ENCODE measurements around the gene TMEM123. TPM values are rescaled to one million over a fixed set of nuclear protein-coding genes. Genes with fewer than 3 reads are reported as not detected.

TMEM123 gene
- total and polyA plus RNA-seq, 2 donors (not counting 1 experiment from before 2014, with no cell fraction given) = 36.7 to 422 TPM

DNA sequence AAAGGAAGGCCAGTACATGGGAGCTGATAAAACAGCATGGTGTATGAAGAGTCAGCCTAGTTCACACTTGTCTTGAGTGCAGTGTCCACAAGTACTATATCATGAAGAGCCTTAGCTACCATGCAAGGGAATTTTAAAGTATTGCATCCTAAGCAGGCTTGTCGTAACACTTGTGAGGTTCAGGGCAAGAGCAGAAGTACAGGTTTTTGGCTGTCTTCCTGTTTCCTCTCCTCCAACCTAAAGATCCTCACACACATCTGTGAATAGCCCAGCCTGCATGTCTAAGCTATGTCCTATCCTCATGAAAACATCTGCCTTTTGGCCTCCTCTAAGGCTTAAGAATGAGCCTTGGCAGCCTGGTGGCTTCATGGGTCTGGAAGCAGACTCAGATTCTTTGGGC, 34.6 kb upstream of the TMEM123 start:
- Histone ChIP-seq H3K4me2 (replicated peaks; ENCODE audit: low read depth, low read length, poor library complexity, severe bottlenecking) (no peak overlapping the region), H3K9me3 (ENCODE audit: control extremely low read depth in 1 of 3, control insufficient read depth in 2 of 3, insufficient read depth in 1 of 3, low read length in 2 of 3) (no peaks in the 10 kb centered on the region), H3K4me3 (ENCODE audit: control extremely low read depth in 1 of 5, extremely low read depth in 1 of 5, insufficient read depth in 1 of 5, low read depth in 2 of 5, low read length in 4 of 5) (no peak overlapping the region), H3K9ac (ENCODE audit: low read length) (no peak overlapping the region), H3K27ac (ENCODE audit: low read length in 2 of 2) (no peak overlapping the region), H2AFZ (ENCODE audit: insufficient read depth, low read depth, low read length, poor library complexity, severe bottlenecking) (no peak overlapping the region), H3K27me3 (replicated peaks in 1 of 4; ENCODE audit: control extremely low read depth in 1 of 4, control insufficient read depth in 3 of 4, insufficient read depth in 4 of 4, low read length in 3 of 4) (no peaks in the 10 kb centered on the region), H3K4me1 (ENCODE audit: control insufficient read depth in 2 of 2, insufficient read depth in 2 of 2, low read length in 2 of 2) (no peaks in the 10 kb centered on the region), H3K79me2 (ENCODE audit: control insufficient read depth, insufficient read depth, low read length) (no peaks in the 10 kb centered on the region), H3K36me3 (replicated peaks in 1 of 2; ENCODE audit: control extremely low read depth in 1 of 2, control insufficient read depth in 1 of 2, extremely low read depth in 1 of 2, insufficient read depth in 2 of 2, low read length in 1 of 2) (no peaks in the 10 kb centered on the region), H4K20me1 (ENCODE audit: control insufficient read depth, insufficient read depth, low read length, poor library complexity, severe bottlenecking) (no peaks in the 10 kb centered on the region)
- ATAC-seq (ENCODE audit: low read depth) (no peak), DNase-seq (no peak)
- intact Hi-C loops (cut with micrococcal nuclease) = no loop called here
- Mint-ChIP-seq H3K9me3 (ENCODE audit: insufficient read depth) (no peaks in the 10 kb centered on the region), H3K27me3 (peaks cover 9% of the 10 kb centered on the region), H3K27ac (no peak overlapping the region), H3K4me1 (peaks cover 2% of the 10 kb centered on the region), H3K4me3 (no peak overlapping the region)
- WGBS (ENCODE audit: insufficient coverage) = 60% methylated on average over 1 of the region's 1 CpG
- POLR2A ChIA-PET = no interaction called here
- CTCF ChIA-PET = interaction anchor here (1.3 to 2.4 kb wide), 3 partner anchors 9 to 193 kb away, joined by 5 to 11 read pairs (median 6); no protein-coding TSS in a partner anchor
- no peak for TF ChIP-seq EZH2 (IDR thresholded peaks at IDR 0.05; ENCODE audit: borderline replicate concordance, insufficient read depth, low read depth, low read length, poor library complexity, severe bottlenecking)
- TF ChIP-seq, protein P1, sequence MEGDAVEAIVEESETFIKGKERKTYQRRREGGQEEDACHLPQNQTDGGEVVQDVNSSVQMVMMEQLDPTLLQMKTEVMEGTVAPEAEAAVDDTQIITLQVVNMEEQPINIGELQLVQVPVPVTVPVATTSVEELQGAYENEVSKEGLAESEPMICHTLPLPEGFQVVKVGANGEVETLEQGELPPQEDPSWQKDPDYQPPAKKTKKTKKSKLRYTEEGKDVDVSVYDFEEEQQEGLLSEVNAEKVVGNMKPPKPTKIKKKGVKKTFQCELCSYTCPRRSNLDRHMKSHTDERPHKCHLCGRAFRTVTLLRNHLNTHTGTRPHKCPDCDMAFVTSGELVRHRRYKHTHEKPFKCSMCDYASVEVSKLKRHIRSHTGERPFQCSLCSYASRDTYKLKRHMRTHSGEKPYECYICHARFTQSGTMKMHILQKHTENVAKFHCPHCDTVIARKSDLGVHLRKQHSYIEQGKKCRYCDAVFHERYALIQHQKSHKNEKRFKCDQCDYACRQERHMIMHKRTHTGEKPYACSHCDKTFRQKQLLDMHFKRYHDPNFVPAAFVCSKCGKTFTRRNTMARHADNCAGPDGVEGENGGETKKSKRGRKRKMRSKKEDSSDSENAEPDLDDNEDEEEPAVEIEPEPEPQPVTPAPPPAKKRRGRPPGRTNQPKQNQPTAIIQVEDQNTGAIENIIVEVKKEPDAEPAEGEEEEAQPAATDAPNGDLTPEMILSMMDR (IDR thresholded peaks at IDR 0.05) = no peak

DNA sequence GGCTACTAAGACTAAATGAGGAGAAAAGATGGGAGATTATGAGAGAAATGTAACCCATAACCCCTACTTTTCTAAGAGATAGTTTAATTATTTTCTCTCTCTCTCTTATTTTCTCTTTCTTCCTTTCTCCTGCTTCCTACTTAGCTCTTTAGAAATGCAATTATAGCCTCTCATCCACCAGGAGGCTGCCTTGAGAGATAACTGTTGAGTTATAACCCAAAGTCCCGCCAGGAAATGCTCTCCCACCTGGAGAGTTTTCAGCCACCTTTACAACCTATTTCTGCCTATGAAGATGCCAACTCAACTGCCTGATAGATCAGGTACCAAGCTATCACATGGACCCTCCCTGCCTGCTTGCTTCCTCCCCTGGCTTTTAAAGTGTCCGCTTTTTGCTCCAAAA, 34.0 kb upstream of the TMEM123 start:
- Histone ChIP-seq H3K27me3 (replicated peaks in 1 of 4; ENCODE audit: control extremely low read depth in 1 of 4, control insufficient read depth in 3 of 4, insufficient read depth in 4 of 4, low read length in 3 of 4) (no peaks in the 10 kb centered on the region), H3K9ac (ENCODE audit: low read length) (no peak overlapping the region), H3K4me1 (ENCODE audit: control insufficient read depth in 2 of 2, insufficient read depth in 2 of 2, low read length in 2 of 2) (no peaks in the 10 kb centered on the region), H3K9me3 (ENCODE audit: control extremely low read depth in 1 of 3, control insufficient read depth in 2 of 3, insufficient read depth in 1 of 3, low read length in 2 of 3) (no peaks in the 10 kb centered on the region), H3K4me2 (replicated peaks; ENCODE audit: low read depth, low read length, poor library complexity, severe bottlenecking) (no peak overlapping the region), H3K79me2 (ENCODE audit: control insufficient read depth, insufficient read depth, low read length) (no peaks in the 10 kb centered on the region), H2AFZ (ENCODE audit: insufficient read depth, low read depth, low read length, poor library complexity, severe bottlenecking) (no peak overlapping the region), H4K20me1 (ENCODE audit: control insufficient read depth, insufficient read depth, low read length, poor library complexity, severe bottlenecking) (no peaks in the 10 kb centered on the region), H3K36me3 (replicated peaks in 1 of 2; ENCODE audit: control extremely low read depth in 1 of 2, control insufficient read depth in 1 of 2, extremely low read depth in 1 of 2, insufficient read depth in 2 of 2, low read length in 1 of 2) (no peaks in the 10 kb centered on the region), H3K27ac (ENCODE audit: low read length in 2 of 2) (no peak overlapping the region), H3K4me3 (ENCODE audit: control extremely low read depth in 1 of 5, extremely low read depth in 1 of 5, insufficient read depth in 1 of 5, low read depth in 2 of 5, low read length in 4 of 5) (no peak overlapping the region)
- H3K4me1 Mint-ChIP-seq = peaks cover 2% of the 10 kb centered on the region
- WGBS (ENCODE audit: insufficient coverage) = 80% methylated on average over 1 of the region's 2 CpGs
- DNase-seq = no peak
- H3K27me3 Mint-ChIP-seq = peaks cover 9% of the 10 kb centered on the region
- intact Hi-C loops (cut with micrococcal nuclease) = no loop called here
- CTCF ChIA-PET = interaction anchor here (2.4 kb wide), 1 partner anchor 96 kb away, joined by 11 read pairs; no protein-coding TSS in a partner anchor
- H3K27ac Mint-ChIP-seq = no peak overlapping the region
- H3K4me3 Mint-ChIP-seq = no peak overlapping the region
- no peak for ATAC-seq (ENCODE audit: low read depth)
- TF ChIP-seq, protein P1 (IDR thresholded peaks at IDR 0.05) = no peak
- no peak for TF ChIP-seq EZH2 (IDR thresholded peaks at IDR 0.05; ENCODE audit: borderline replicate concordance, insufficient read depth, low read depth, low read length, poor library complexity, severe bottlenecking)
- POLR2A ChIA-PET = no interaction called here
- H3K9me3 Mint-ChIP-seq (ENCODE audit: insufficient read depth) = no peaks in the 10 kb centered on the region

Data from B cell (primary cell).